Lower leg skin (tissue), 4 donors: ENCODE data around the gene PI16. TPM values are rescaled to one million over a fixed set of nuclear protein-coding genes. Genes with fewer than 3 reads are reported as not detected.

ENCODE experiments used
- DNase-seq, 2 donors: peaks; one replicate each; pipeline ENCODE4 v3.0.0-alpha.2; 2019; ENCODE audit warnings: low spot score in 2 of 2
- H3K4me3 ChIP-seq: fragments of 200-600 bp; sonication (generic); 2 replicates; pipeline ENCODE4 v1.5.1; 2017; ENCODE audit warnings: mild to moderate bottlenecking, low read depth; ENCODE audit not compliant: poor library complexity, severe bottlenecking
- POLR2A ChIP-seq, 2 donors: fragments of 450-650 bp; IDR thresholded peaks; one replicate each; pipeline ENCODE4 v1.6.1; 2016 to 2017; ENCODE audit warnings: antibody characterized with exemption in 2 of 2, mild to moderate bottlenecking in 1 of 2, moderate library complexity in 1 of 2
- WGBS, 2 donors: methylation state at CpG; one replicate each; pipeline ENCODE4 v1.1.5; 2018; 5-methylcytosine and 5-hydroxymethylcytosine counted together
- intact Hi-C: fragments of 100-400 bp; cut with DNase I; formaldehyde crosslinking; loops from one replicate; pipeline ENCODE4 v1.15.0; 2023; ENCODE audit warnings: low total_unique reads
- total RNA-seq, 4 donors: library from RNA; depleted of rRNA; stranded (reverse); fragments of >200 nt; gene quantifications; one replicate each; pipeline ENCODE4 v1.1.0, GENCODE V29; 2016
- TF ChIP-seq, protein P1 (sequence below), 3 donors: fragments of 450-650 bp; IDR thresholded peaks; one replicate each; pipeline ENCODE4 v1.5.1; 2016; ENCODE audit warnings: antibody characterized with exemption in 3 of 3, mild to moderate bottlenecking in 3 of 3, moderate library complexity in 2 of 3

PI16 gene
- total RNA-seq, 4 donors from 2014 or later, result 2.1 to 18.5 (median 2.7) TPM

- intact Hi-C loops, result no loop called here
- no peak overlapping the region for H3K4me3 ChIP-seq
- DNase-seq, result no peak
- no peak for TF ChIP-seq POLR2A (IDR thresholded peaks at IDR 0.05)
- WGBS, 2 donors, result 33 to 46% methylated on average over 5 of the region's 5 CpGs
Observed at GRCh38 chr6:36929607-36930006, 24.9 kb upstream of the PI16 start.

DNA sequence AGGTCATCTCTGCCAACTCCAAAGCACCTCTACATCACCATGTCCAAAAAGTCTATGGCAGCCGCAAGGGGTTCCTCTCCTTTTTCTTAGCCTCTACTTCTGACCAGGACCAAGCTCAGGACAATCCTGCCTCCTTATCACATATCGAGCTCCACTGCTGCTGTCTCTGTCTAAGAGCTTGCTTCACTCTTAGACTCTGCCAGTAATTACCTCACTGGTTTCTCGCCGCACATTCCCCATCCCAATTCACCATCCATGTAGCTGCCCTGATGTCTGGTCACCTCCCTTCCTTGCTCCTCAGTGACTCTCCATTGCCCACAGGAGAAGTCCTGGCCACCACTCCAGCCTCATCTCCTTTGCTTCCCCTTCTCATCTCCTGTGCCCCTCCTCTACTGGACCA lies 24.1 kb upstream of the PI16 start:
- TF ChIP-seq POLR2A (IDR thresholded peaks at IDR 0.05), result no peak
- TF ChIP-seq, protein P1, sequence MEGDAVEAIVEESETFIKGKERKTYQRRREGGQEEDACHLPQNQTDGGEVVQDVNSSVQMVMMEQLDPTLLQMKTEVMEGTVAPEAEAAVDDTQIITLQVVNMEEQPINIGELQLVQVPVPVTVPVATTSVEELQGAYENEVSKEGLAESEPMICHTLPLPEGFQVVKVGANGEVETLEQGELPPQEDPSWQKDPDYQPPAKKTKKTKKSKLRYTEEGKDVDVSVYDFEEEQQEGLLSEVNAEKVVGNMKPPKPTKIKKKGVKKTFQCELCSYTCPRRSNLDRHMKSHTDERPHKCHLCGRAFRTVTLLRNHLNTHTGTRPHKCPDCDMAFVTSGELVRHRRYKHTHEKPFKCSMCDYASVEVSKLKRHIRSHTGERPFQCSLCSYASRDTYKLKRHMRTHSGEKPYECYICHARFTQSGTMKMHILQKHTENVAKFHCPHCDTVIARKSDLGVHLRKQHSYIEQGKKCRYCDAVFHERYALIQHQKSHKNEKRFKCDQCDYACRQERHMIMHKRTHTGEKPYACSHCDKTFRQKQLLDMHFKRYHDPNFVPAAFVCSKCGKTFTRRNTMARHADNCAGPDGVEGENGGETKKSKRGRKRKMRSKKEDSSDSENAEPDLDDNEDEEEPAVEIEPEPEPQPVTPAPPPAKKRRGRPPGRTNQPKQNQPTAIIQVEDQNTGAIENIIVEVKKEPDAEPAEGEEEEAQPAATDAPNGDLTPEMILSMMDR (IDR thresholded peaks at IDR 0.05), result no peak
- WGBS, 2 donors, result 63 to 79% methylated on average over 4 of the region's 4 CpGs
- H3K4me3 ChIP-seq, result no peak overlapping the region
- no peak for DNase-seq
- intact Hi-C loops, result no loop called here

DNA sequence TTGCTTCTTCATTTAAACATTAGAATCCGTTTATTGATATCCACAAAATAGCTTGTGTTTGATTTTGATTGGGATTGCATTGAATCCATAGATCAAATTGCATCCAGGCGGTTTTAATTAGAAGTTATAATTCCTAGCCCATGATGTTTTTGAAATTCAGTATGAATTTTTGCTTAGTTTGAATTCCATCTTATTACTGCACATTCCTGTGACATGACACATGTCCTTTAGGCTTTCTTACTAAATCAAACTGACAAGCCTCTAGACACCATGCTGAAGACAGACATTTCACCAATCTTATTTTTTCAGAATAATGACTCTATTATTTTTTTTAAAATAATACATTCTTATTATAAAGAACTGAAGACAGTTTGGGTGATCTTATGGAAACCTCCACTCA lies 21.4 kb upstream of the PI16 start:
- TF ChIP-seq POLR2A (IDR thresholded peaks at IDR 0.05), result no peak
- TF ChIP-seq, protein P1 (IDR thresholded peaks at IDR 0.05), result no peak
- intact Hi-C loops, result no loop called here
- DNase-seq, result no peak

DNA sequence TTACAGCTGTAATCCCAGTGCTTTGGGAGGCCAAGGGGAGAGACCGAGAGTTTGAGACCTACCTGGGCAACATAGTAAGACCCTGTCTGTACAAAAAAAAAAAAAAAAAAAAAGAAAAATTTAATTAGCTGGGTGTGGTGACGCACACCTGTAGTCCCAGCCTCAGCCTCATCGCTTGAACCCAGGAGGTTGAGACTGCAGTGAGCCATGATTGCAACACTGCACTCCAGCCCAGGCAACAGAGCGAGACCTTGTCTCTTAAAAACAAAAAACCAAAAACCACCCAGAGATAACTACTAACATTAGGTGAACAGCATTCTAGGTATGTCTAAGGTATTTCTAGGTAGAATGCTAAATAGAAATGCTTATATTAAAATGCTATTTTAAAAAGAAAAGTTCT lies 21.0 kb upstream of the PI16 start:
- WGBS, 2 donors, result 86 to 88% methylated on average over 4 of the region's 4 CpGs
- TF ChIP-seq, protein P1 (IDR thresholded peaks at IDR 0.05), result no peak
- TF ChIP-seq POLR2A (IDR thresholded peaks at IDR 0.05), result no peak
- no peak overlapping the region for H3K4me3 ChIP-seq
- DNase-seq, result no peak
- intact Hi-C loops, result no loop called here

More for the DNA sequence above, 21.4 kb upstream of the PI16 start:
- WGBS, 2 donors, result 51 to 65% methylated on average over 2 of the region's 2 CpGs
- no peak overlapping the region for H3K4me3 ChIP-seq

DNA sequence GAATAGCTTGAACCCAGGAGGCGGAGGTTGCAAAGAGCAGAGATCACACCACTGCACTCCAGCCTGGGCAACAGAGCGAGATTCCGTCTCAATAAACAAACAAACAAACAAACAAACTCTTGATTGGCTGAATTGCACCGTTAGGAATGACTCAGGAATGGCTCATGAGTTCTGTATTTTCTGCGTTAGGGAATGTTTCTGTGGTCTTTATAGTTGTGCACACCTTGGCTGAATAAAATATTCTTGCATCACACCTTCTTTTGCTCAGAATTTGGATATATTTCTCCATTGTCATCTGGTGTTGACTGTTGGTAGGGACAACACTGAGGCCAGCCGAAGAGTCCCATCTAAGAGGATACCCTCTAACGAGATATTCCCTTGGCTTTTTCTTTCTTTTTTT lies 19.6 kb upstream of the PI16 start:
- no peak for TF ChIP-seq POLR2A (IDR thresholded peaks at IDR 0.05)
- TF ChIP-seq, protein P1 (IDR thresholded peaks at IDR 0.05), result no peak
- 93 to 94% methylated on average over 7 of the region's 7 CpGs for WGBS, 2 donors
- H3K4me3 ChIP-seq, result no peak overlapping the region
- no peak for DNase-seq
- intact Hi-C loops, result no loop called here

DNA sequence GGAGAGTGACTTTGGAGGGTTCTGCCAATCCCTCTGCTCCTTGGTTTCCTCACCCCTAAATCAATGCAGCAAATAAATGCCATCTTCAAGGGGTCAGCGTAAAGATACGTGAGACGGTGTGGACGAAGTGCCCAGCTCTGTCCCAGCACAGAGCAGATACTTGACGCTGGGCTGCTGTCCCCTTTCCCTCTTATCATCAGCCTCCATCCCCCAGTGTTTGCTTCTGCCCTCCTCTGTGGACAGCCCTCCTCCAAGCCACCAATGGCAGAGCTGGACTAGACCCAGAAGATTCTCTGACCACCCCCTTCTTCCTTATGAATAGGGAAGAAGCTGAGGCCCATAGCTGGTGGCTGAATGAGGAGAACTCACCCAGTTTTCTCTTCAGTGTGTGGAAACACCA lies 17.7 kb upstream of the PI16 start:
- H3K4me3 ChIP-seq, result no peak overlapping the region
- DNase-seq, result peak in 1 of 2 donors; percentile 25
- 95% methylated on average over 5 of the region's 5 CpGs for WGBS, 2 donors
- intact Hi-C loops, result no loop called here
- TF ChIP-seq POLR2A (IDR thresholded peaks at IDR 0.05), result no peak
- TF ChIP-seq, protein P1 (IDR thresholded peaks at IDR 0.05), result no peak
